HFF-Myc (cell line): ENCODE measurements around the gene FLT1.

Source experiments
- DNase-seq: peaks from one replicate; pipeline ENCODE4 v3.0.0-alpha.2; 2011; ENCODE audit warnings: low read depth; ENCODE audit errors: extremely low read depth
- H3K4me3 ChIP-seq: replicated peaks from 2 replicates; pipeline ENCODE4 v1.5.1; 2011; ENCODE audit warnings: low read depth, mild to moderate bottlenecking, control low read depth, low read length
- TF ChIP-seq, protein P1 (sequence below): IDR thresholded peaks from 2 replicates; pipeline ENCODE4 v1.5.1; 2012; ENCODE audit warnings: mild to moderate bottlenecking, low read depth, low read length, control low read depth; ENCODE audit errors: missing control alignments

Gene FLT1

DNA sequence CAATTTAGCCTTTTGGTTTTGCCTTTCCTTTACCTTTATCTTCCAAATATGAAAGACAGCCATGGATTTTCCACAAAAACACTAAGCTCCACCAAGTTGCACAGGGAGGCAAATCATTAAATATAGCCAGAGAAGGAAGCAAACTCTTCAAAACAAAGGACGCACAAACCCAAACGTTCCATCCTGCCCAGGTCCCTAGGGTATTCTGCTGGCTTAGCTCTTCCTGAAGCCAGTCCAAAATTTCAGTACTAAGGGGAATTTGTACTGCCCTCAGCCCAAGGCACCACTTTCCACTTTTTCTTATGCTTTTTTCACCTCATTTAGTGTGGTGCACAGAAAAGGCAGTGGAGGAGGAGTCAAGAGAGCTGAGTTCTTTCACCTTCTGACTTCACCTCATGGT is 169.9 kb downstream of the FLT1 start:
- no peak for DNase-seq
- no peak overlapping the region for H3K4me3 ChIP-seq

DNA sequence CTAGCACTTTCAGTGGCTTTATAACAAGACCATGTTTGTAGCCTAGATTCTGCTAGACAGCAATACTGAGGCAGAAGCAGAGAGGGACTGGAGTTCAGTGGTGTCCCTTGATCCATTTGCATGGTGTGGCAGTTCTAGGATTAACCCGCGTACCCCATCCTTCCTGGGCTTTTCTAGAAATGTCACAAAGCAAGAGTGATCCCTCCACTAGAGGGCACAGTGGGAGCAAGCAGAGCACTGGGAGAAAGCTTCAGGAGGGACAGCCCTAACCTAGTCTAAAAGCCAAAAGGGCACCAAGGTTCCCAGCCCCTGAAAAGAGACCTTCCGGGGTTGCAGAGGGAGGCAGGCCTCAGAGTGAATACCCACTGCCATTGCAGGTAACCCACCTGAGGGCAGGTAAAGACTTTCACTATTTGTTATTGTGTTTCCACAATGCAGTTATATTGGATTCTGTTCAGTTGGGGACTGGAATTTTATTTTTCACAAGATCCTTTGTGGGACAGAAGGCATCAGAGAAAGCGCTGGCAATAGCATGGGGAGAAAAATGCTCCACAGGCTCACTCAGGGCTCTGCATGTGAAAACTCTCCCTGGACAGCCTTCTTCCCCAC is 170.6 kb downstream of the FLT1 start:
- no peak overlapping the region for H3K4me3 ChIP-seq
- DNase-seq, result no peak
- TF ChIP-seq, protein P1, sequence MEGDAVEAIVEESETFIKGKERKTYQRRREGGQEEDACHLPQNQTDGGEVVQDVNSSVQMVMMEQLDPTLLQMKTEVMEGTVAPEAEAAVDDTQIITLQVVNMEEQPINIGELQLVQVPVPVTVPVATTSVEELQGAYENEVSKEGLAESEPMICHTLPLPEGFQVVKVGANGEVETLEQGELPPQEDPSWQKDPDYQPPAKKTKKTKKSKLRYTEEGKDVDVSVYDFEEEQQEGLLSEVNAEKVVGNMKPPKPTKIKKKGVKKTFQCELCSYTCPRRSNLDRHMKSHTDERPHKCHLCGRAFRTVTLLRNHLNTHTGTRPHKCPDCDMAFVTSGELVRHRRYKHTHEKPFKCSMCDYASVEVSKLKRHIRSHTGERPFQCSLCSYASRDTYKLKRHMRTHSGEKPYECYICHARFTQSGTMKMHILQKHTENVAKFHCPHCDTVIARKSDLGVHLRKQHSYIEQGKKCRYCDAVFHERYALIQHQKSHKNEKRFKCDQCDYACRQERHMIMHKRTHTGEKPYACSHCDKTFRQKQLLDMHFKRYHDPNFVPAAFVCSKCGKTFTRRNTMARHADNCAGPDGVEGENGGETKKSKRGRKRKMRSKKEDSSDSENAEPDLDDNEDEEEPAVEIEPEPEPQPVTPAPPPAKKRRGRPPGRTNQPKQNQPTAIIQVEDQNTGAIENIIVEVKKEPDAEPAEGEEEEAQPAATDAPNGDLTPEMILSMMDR, result peak; percentile 90

More for the DNA sequence above, 169.9 kb downstream of the FLT1 start:
- TF ChIP-seq, protein P1, result no peak

DNA sequence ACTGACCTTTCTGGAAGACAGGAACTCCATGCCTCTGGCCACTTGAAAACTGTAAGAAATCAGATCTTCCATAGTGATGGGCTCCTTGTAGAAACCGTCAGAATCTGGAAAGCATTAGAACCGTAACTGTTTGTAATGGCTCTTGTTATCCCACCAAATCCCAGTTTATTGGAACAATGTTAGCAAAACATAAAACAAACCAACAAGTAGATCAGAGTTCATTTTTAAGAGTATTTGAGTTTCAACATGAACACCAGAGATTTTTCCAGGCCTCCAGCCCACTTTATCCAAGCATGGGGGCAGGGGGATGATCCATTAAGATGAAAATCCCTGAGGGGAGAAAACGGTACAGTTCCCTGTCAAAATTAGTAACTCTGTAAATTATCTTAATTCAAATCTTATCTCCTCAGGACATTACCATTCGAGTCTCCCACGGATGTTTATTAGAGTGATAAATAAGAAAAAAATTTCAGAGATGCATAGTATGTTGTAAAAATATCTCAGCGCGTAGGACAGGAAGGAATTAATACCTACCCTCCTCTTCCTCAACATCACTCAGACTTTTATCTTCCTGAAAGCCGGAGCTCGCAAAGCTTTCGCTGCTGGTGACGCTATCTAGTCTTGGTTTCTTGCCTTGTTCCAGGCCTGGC is 172.5 kb downstream of the FLT1 start:
- H3K4me3 ChIP-seq, result peak overlapping the region; percentile 18; the same call in 1 of the 2 replicates
- TF ChIP-seq, protein P1, result no peak
- DNase-seq, result no peak

DNA sequence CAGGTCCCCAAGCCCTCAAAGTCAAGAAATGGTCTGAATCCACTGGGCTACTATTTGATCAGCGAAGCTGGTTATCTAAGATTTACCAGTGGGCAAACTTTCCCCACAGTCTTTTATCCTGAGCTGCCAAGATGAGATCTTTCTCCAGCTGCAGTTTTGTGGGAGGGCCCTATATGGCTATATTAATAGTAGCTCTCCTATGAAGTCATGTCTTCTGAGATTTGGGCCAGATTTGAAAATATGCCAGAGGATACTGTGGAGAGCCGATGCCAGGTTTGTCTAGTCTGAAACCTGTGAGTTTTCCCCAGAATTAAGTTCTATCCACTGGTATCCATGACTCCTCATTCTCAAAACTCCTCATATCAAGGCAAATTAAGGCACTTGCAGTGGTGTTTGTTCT is 173.2 kb downstream of the FLT1 start:
- TF ChIP-seq, protein P1, result no peak
- no peak overlapping the region for H3K4me3 ChIP-seq
- no peak for DNase-seq

DNA sequence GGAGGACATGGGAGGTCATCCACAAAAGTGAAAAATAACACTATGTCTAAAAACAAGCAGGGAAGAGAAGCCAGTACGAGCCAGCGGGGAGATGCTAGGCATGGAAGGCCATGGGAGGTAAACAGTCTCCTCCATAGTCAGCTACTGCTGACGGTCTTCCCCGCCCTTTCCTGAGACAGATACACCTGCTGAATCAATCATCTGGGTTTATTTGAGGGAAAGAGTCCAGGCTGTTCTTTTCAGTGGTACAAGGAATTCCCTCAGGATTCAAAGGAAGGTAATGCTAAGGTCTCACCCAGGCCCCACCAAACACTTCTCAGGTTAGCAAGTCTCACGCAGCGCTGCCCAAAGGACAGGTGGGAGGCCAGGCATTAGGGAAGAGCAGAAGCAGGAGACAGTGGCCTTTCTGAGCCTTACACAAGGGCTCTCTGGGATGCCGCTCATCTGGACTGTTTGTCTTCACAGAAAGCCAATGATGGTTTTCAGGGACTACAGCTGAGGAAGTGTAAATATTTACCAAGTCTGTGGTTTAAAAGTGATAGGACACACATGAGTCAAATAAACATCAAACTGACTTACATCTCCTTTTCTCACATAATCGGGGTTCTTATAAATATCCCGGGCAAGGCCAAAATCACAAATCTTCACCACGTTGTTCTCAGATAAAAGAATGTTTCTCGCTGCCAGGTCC is 173.9 kb downstream of the FLT1 start:
- H3K4me3 ChIP-seq, result no peak overlapping the region
- TF ChIP-seq, protein P1, result no peak
- no peak for DNase-seq

DNA sequence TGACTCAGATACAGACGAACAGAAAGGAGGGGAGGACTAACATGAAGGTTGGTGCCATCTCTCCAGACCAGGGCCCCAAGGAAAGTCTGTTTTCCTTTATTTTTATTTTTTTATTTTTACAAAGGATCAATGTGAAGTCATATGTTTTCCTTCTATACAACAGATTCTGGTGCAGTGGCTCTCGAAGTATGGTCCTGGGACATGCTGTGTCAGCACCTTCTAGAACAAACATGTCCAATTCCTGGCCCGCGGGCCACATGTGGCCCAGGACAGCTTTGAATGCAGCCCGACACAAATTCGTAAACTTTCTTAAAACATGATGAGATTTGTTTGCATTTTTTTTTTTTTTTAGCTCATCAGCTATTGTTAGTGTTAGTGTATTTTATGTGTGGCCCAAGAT is 174.7 kb downstream of the FLT1 start:
- no peak for DNase-seq
- H3K4me3 ChIP-seq, result no peak overlapping the region
- TF ChIP-seq, protein P1, result no peak
